ENCODE data around the gene CORO1A.
"Not testable (repeated sequence)": the region's sequence is repeated elsewhere in the genome, so short reads cannot be mapped to it uniquely, and the experiment has no call there.

- not testable (repeated sequence) for TF ChIP-seq CTCF (IDR thresholded peaks at IDR 0.05; ENCODE audit: low read length); EZH2phosphoT487 (IDR thresholded peaks at IDR 0.05; ENCODE audit: low read length); EZH2 (optimal IDR thresholded peaks at IDR 0.05; ENCODE audit: low read depth, low read length)
Measured at GRCh38 chr16:30217082-30217481, 33.7 kb downstream of the CORO1A start.

Measured in MM.1S (cell line).